ES-I3 (cell line): ENCODE measurements around the gene MAPK4.

Experiments used
- H3K36me3 ChIP-seq: 2 replicates; pipeline ENCODE4 v1.6.1; 2013; ENCODE audit warnings: mild to moderate bottlenecking, low read length, control low read depth, moderate library complexity; ENCODE audit not compliant: insufficient read depth
- H3K4me1 ChIP-seq: 2 replicates; pipeline ENCODE4 v1.6.1; 2013; ENCODE audit warnings: mild to moderate bottlenecking, control low read depth, low read length; ENCODE audit not compliant: insufficient read depth
- H3K9ac ChIP-seq: 2 replicates; pipeline ENCODE4 v1.6.1; 2013; ENCODE audit warnings: low read depth, mild to moderate bottlenecking, low read length, moderate library complexity
- H3K9me3 ChIP-seq: 2 replicates; pipeline ENCODE4 v1.6.1; 2013; ENCODE audit warnings: mild to moderate bottlenecking, low read length, moderate library complexity; ENCODE audit not compliant: control insufficient read depth, insufficient read depth

MAPK4 gene

DNA sequence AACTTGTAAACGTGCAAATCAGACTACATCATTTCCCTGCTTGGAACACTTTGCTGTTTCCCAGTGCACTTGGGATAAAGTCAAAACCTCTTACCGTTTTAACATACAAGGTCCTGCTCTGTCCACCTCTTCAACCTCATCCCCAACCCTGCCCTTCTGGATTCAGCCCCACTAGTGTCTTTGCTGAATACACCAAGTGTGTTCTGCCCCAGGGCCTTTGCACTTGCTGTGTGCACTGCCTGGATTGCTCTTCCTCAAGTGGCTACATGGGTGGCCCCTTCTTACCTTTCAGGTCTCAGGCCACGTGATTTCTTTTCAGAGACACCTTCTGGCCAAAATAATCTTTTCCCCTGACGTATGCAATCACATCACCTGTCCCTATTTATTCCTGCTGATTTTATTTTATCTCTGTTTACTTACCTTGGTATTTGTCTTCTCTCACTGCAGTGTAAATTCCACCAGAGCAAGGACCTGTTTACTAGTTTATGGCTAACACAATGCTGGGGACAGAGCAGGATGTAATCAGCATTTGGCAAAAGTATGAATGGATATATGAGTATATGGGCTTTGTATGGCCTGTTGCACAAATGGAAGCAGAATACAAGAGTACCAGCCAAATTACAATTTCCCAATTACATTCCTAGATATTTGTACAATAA lies 63.9 kb downstream of the MAPK4 start:
- no peaks in the 10 kb centered on the region for H3K4me1 ChIP-seq
- no peak overlapping the region for H3K9ac ChIP-seq
- H3K9me3 ChIP-seq = no peaks in the 10 kb centered on the region
- H3K36me3 ChIP-seq = no peaks in the 10 kb centered on the region

DNA sequence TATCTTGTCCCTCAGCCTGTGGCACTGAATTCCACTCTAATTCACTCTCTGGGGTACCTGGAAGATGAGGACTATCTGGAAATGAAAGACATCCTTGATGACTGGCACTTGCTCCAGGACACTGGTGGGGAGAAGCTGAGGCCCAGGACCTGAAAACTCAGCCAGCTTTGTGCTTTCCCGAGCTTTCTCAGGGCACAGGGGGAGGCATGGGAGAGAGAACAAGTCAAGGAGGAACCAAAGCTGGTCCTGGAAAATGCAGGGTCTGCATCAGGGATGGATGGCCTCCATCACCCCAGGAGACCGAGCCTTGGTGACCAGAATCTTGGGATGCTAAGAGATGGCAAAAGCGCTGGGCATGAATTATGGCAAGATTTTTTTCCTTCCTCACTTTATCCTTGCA lies 65.1 kb downstream of the MAPK4 start:
- Histone ChIP-seq H3K9me3 (no peaks in the 10 kb centered on the region), H3K9ac (no peak overlapping the region), H3K36me3 (no peaks in the 10 kb centered on the region), H3K4me1 (no peaks in the 10 kb centered on the region)

DNA sequence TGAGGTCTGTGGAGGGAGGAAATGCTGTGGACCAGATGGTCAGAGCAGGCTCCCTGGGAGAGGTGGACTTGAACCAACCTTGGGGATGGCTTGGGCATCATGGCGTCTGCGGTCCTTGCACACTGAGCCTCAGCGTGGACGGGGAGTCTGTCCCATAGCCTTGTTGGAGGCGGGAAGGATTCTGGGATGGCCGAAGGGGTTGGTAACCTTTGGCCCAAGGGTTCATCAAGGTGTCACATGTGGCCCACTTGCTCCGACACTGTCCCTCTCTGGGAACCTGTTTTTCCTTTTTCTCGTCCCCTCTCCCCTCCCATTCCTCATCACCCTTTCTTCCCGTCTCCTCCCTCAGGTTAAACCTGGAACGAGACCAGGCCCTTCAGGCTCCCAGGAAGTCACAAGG lies 66.4 kb downstream of the MAPK4 start:
- Histone ChIP-seq H3K9ac (no peak overlapping the region), H3K4me1 (no peaks in the 10 kb centered on the region), H3K36me3 (no peaks in the 10 kb centered on the region), H3K9me3 (no peaks in the 10 kb centered on the region)

DNA sequence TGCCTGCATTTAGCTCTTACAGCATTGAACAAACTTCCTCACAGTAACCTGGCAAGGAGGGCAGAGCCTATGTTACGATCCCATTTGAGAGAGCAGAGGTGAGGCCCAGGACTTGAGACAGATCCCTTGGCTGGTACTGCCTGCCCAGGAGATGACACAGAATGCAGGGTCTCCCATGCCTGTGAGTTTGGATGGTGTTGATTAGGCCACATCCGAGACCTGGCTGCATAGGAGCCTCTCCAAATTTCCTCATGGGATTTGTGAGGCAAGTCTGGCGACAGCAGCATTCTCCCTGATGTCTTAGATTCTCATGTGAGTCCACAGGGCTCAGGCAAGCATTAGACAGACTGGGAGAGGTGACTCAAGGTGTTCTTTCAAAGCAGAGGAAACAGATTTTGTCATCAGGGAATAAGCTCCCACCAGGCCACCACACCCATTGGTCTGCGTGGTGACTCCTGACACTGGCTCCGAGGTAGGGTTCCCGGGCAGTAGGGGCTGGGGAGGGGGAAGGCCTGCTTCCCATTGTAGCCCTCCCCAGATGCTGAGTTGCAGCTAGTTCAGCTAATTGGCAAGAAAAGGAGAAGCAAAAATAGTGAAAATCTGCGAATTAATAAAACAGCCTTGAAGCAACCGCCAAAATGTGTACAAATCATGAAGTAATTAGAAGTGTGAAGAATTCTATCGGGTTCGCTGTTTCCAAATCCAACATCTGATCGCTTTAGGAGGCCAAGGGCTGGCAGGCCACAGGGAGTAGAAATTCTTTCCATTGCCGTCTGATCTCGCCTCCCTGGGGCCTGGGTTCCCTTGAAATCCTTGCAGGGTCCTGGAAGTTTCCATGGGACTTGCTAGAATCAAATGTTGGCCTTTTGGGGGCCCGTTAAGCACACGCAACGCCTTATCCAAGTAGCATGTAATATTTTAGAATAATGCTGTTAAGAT lies 68.0 kb downstream of the MAPK4 start:
- no peaks in the 10 kb centered on the region for H3K36me3 ChIP-seq
- no peaks in the 10 kb centered on the region for H3K9me3 ChIP-seq
- H3K9ac ChIP-seq = no peak overlapping the region
- H3K4me1 ChIP-seq = no peaks in the 10 kb centered on the region

DNA sequence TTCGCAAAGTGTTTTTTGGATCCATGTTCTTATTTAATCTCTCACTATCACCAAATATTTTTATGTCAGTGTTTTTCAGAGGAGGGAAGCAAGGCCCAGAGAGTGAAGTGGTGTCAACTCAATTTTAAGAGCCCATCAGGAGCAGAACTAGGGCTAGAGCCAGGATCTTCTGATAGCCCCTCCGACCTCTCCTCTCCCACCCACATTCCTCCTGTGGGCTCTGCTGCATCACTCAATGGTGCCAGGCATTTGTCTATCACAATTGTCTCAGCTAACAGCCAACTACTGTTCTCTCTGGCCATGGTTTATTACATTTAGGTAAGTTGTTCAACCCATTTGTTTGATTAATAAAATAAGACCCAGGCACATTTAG lies 68.6 kb downstream of the MAPK4 start:
- Histone ChIP-seq H3K36me3 (no peaks in the 10 kb centered on the region), H3K9ac (no peak overlapping the region), H3K9me3 (no peaks in the 10 kb centered on the region), H3K4me1 (no peaks in the 10 kb centered on the region)

DNA sequence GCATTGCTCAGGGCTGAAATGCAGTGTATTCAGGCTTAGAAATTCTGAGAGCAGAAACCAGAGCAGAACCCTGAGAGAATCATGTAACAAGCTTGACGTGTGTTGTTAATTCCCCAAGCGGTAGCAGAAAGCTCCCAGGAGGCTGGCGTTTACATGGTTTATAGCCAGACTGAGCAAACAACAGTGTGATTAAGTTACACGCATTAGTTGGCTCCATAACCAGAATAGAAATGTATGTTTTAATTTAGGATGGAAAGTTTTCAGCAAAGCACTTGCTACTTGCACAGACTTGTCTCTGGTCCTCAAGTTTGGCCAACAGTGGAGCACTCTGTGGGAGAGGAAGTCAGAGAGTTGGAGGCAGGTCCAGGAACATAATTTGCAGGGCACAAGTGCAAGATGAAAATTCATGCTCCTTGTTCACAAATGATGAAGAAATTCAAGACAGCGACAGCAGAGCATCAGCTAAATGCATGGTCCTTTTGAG lies 69.3 kb downstream of the MAPK4 start:
- no peaks in the 10 kb centered on the region for H3K9me3 ChIP-seq
- H3K4me1 ChIP-seq = no peaks in the 10 kb centered on the region
- H3K36me3 ChIP-seq = no peaks in the 10 kb centered on the region
- H3K9ac ChIP-seq = no peak overlapping the region

DNA sequence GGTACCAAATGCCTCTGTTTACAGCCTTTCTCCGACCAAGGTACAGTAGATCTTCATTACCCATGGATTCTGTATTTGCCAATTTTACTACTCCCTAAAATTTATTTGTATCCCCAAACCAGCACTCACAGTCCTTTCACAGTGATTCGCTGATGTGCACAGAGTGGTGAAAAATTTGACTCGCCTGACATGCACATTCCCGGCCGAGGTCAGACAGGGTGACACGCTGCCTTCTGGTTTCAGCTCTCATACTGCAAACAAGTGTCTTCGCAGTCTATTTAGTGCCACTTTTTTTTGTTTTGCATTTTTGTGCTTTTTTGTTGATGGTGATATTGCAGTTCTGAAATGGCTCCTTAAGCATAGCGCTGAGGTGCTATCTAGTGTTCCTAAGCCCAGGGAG lies 71.0 kb downstream of the MAPK4 start:
- no peaks in the 10 kb centered on the region for H3K4me1 ChIP-seq
- no peaks in the 10 kb centered on the region for H3K36me3 ChIP-seq

DNA sequence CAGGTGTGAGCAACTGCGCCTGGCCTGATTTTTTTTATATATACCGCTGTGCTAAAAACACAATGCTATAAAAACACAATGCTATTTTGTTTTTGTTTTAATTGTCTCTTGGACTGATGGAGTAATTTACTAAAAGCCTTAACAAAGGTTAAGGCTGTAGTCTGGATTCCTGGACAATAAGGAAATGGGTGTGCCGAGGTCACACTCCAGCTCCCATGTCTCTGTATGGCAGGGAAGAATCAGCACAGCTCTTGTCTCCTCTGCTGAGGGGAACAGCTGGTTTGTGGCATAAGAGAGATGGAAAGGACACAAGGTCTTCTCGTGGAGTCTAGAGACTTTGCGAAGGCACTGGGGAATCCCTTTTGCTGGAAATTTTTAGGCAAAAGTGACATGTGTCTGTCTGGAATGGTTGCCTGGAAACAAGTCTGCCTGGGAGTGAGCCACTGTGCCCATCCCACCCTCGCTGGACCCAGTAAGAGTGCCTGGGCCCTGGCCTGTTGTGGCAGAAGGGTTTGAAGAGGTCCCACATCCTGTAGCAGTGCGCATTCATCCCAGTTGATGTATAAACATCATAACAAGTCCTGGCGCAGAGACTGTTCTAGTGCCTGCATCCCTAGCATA lies 73.1 kb downstream of the MAPK4 start:
- Histone ChIP-seq H3K4me1 (no peaks in the 10 kb centered on the region), H3K36me3 (no peaks in the 10 kb centered on the region), H3K9me3 (no peaks in the 10 kb centered on the region), H3K9ac (no peak overlapping the region)

More for the DNA sequence above, 71.0 kb downstream of the MAPK4 start:
- no peaks in the 10 kb centered on the region for H3K9me3 ChIP-seq
- no peak overlapping the region for H3K9ac ChIP-seq

DNA sequence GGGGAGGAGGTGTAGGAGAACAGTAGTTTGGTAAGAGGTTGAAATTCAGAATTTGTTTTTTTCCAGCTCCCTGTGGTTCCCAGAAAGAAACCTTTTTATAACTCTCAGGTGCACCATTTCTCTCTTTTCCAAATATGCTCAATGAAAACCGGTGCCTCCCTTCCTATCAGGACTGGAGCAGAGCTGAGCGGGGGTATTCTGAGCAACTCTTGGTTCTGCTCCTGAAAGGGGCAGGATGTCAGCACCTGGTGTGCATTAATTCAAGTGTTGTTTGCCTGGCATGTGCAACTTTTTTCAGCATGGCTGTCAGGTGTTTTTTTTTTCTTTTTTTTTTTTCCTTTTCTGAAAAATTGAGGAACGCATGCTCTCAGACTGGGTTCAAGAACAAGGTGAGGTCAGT lies 74.1 kb downstream of the MAPK4 start:
- Histone ChIP-seq H3K4me1 (peaks cover 2% of the 10 kb centered on the region; the same call in 1 of the 2 replicates), H3K9me3 (no peaks in the 10 kb centered on the region), H3K36me3 (no peaks in the 10 kb centered on the region), H3K9ac (no peak overlapping the region)

DNA sequence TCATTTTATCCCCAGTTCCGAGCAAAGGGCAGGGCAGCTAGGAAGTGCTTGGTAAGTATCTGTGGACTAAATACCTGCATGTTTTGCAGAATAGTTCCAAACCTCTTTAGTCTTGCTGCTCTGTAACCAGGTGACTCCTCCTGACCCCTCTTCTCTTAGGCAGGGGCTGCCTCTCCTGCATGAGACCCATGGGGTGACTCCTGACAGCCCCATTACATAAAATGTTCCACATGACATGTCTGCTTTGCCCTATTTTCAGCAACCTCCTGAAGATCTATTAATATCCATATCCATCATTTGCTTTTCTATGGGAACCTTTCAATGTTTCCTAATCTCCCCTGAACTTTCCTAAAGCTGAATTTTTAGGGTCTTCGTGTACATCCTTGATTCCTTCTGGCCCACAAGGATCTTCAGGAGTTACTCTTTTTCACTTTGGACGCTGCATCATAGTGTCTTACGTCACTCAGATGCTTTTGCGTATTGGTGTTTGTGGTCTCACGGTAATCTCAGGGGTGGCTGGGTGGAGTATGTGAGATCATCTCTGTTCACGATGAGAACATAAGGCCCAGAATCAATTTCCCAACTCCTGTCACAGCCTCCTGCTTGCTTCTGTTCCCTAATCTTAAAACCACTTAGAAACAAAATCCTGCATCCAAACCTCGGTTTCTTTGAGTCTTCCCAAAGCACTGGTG lies 76.6 kb downstream of the MAPK4 start:
- Histone ChIP-seq H3K9me3 (no peaks in the 10 kb centered on the region), H3K9ac (no peak overlapping the region), H3K4me1 (peaks cover 4% of the 10 kb centered on the region; the same call in 1 of the 2 replicates), H3K36me3 (no peaks in the 10 kb centered on the region)

DNA sequence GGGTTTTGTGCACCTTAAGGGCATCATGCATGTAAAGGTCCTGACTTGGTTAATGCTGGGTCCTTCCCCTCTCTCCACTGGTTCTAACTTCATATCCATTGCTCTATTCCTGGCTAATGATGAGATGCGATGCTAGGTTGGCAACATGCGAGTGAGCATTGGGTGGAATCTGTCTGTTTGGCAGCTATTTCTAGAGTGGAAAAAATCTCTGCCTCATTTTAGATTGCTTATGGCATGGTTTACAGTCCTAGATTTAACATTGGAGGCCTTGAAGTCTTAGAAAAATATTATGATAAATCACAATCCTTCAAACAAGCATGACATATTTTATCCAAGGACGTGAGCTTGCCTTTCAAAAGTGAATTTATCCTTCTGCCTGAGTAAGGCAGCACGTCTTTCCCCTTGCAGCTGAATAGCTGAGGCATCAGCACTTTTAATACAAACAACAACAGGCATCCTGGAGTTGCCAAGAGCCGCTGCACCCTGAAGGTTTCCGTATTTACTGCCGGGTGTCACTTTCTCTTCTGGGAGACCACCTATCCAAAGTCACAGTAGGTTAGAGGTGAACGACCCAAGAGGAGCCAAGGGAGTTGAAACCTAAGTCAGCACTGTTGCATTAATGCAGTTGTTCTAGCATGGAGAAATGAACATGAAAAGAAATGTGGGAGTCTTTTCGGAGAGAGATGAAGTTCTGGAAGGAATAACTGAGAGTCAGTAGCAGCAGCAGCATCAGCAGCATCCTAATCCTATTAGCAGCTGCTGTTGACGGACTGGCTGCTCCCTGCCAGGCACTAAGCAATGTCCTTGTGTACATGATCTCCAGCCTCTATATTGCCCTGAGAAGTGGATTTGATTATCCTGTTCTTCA lies 78.4 kb downstream of the MAPK4 start:
- peaks cover 4% of the 10 kb centered on the region; the same call in 1 of the 2 replicates for H3K4me1 ChIP-seq
- no peak overlapping the region for H3K9ac ChIP-seq
- H3K9me3 ChIP-seq = no peaks in the 10 kb centered on the region
- no peaks in the 10 kb centered on the region for H3K36me3 ChIP-seq

DNA sequence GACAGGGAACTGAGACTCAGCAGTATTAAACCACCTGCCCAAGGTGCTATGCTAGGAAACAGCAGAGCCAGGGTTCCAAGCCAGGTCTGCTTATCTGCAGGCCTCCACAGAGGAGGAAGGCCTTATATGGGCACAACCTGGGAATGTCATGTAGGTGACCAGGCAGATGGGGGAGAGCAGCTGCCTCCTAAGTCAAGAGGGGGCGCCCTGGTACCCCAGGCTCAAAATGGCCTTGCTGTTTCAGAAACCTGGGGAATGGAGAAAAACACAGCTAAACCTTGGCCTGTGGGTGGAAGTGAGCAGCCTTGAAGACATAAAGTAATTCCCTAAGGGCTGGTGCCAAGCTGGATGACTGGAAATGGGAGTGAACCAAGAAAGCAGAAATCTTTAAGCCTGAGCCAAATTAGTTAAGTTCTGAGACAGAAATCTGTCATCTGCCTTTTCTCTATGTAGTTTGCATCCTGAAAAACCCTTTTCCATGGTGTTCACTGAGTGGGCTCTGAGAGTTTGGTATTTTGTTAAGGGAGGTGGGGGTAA lies 79.1 kb downstream of the MAPK4 start:
- Histone ChIP-seq H3K9ac (no peak overlapping the region), H3K9me3 (no peaks in the 10 kb centered on the region), H3K4me1 (peaks cover 4% of the 10 kb centered on the region; the same call in 1 of the 2 replicates), H3K36me3 (no peaks in the 10 kb centered on the region)

DNA sequence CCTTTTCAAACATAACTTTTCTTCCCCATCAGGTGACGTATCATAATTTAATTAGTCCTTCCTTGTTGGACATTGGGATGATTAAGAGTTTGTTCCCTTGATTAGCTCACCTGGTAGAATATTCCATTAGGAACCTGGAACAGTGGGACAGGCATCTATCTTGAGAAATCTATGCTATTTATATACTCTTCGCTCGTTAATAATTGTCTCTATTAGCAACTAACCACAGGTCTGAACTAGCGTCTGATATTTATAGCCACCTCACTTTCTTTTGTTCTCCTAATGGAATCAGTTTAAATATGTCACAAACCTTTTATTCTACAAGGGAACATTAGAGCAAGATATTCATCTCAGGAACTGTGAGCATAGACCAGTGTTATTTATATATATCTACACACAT lies 79.8 kb downstream of the MAPK4 start:
- no peaks in the 10 kb centered on the region for H3K36me3 ChIP-seq
- peaks cover 9% of the 10 kb centered on the region; the same call in 1 of the 2 replicates for H3K4me1 ChIP-seq
- no peaks in the 10 kb centered on the region for H3K9me3 ChIP-seq

More for the DNA sequence above, 79.8 kb downstream of the MAPK4 start:
- H3K9ac ChIP-seq = no peak overlapping the region
